Adipose tissue (tissue), 3 donors: ENCODE measurements around the gene SKIC3. TPM values are rescaled to one million over a fixed set of nuclear protein-coding genes. Genes with fewer than 3 reads are reported as not detected.

Source experiments
- H3K27ac ChIP-seq: one replicate; pipeline ENCODE4 v1.5.1; 2013; ENCODE audit warnings: low read depth, low read length
- WGBS, 3 donors: extraction: QIAGEN DNeasy Blood & Tissue Kit; methylation state at CpG; one replicate each; pipeline ENCODE4 v1.1.7; 2013; 5-methylcytosine and 5-hydroxymethylcytosine counted together
- polyA plus RNA-seq, 3 donors: library from polyadenylated mRNA; stranded (reverse); fragments of 200-250 nt; gene quantifications; one replicate each; pipeline ENCODE4 v1.2.3, GENCODE V29; 2013
- donor health status: healthy with polysubstance abuse.
- donor health status: Bipolar disorder and iron deficiency.
- donor health status: healthy.

SKIC3 gene
- 10 to 100 TPM; 17.2 to 21.0 (median 20.0) TPM for polyA plus RNA-seq

DNA sequence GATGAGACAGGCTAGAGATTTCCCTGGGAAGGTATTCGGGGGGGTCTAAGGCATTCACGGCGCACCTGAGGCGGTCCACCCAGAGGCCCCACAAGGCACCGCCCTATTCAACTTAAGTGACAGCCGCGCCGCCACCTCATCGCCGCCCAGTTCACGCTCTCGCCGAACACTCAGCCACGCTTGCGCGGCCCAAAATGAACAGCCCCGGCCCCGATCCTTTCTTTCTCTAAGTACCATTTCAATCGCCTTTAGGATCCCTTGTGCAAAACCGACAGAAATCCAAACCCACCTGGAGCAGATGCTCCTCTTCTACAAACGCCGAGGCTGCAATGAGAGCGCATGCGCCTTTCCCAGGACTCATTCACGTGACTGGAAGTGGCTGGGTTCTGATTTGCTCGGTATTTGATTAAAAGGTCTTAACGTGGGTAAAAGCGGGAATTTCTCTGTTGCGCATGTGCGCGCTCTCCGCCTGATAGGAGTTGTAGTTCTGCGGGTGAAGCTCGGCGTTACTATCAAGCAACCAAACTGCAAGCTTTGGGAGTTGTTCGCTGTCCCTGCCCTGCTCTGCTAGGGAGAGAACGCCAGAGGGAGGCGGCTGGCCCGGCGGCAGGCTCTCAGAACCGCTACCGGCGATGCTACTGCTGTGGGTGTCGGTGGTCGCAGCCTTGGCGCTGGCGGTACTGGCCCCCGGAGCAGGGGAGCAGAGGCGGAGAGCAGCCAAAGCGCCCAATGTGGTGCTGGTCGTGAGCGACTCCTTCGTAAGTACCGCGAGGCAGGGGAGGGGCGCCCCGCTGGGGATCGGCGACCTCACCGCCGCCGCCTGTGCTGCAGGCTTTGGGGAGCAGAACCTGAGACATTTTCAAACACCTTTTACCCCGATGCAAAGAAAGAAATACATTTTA, at the start of gene SKIC3, which contains the start of gene ARSK:
SKIC3 (minus strand) TSS at position 331 of the 902 bp plus-strand sequence. CDS start 7,827 bp downstream, outside the sequence.
ARSK (plus strand) TSS at position 455 of the 902 bp plus-strand sequence; CDS start at position 633, 178 bp downstream.
- 0 to 1% (median 0%) methylated on average over 59 to 63 of the region's 63 CpGs for WGBS, 3 donors
- H3K27ac ChIP-seq = peak within 1 kb of the TSS; percentile 9

DNA sequence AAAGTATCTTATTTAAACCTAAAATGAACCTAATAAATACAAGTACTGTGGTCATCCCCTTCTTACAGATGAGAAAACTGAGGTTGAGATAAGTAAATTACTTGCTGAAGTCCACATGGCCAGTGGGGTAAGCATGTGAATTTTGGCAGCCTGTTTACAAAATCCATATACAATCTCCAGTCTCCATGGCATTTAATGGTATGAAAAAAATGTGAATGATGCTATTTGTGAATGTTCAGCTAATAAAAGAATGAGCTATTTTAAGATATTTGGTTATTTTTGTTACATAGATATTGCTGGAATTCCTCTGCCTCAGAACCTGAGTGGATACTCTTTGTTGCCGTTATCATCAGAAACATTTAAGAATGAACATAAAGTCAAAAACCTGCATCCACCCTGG, 45.8 kb upstream of the SKIC3 start:
- H3K27ac ChIP-seq = no peak overlapping the region
- 91 to 97% (median 91%) methylated on average over 1 of the region's 1 CpG for WGBS, 3 donors

DNA sequence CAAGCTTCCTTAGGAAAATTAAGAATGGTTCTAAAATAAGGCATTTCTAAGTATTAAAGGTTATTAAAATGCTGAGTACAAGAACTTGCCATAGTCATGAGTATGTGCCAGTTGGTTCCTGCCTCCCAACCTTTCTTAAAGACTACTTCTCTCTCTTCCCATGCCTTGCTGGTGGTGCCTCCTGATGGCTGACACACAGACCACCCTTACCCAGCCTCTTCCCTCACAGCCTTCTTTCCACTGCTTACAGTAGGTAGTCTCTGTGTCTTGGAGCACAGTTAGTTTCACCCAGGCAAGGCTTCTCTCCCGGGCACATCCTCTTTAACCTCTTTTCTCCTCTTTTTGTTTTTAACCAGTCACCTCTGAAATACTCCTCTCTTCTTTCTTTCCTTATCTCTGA, 44.5 kb upstream of the SKIC3 start:
- 86 to 96% (median 96%) methylated on average over 1 of the region's 1 CpG for WGBS, 3 donors

DNA sequence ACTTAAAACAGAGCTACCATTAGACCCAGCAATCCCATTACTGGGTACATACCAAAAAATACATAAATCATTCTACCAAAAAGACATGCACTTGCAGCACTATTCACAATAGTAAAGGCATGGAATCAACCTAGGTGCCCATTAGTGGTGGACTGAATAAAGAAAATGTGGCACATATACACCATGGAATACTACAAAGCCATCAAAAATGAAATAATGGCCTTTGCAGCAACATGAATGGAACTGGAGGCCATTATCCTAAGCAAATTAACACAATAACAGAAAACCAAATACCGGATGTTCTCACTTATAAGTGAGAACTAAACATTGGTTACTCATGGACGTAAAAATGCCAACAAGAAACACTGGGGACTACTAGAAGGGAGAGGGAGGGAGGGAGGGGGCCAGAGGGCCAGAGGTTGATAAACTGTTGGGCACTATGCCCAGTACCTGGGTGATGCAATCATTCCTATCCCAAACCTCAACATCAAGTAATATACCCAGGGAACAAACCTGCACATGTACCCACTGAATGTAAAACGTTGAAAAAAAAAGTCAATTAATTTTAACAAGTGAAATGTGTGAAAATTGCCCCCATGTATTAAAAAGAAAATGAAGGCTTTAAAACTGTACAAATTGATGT, 40.6 kb upstream of the SKIC3 start:
- no peak overlapping the region for H3K27ac ChIP-seq
- 89 to 97% (median 93%) methylated on average over 3 of the region's 3 CpGs for whole genome bisulfite sequencing, 3 donors

More for the DNA sequence above, 44.5 kb upstream of the SKIC3 start:
- no peak overlapping the region for H3K27ac ChIP-seq

DNA sequence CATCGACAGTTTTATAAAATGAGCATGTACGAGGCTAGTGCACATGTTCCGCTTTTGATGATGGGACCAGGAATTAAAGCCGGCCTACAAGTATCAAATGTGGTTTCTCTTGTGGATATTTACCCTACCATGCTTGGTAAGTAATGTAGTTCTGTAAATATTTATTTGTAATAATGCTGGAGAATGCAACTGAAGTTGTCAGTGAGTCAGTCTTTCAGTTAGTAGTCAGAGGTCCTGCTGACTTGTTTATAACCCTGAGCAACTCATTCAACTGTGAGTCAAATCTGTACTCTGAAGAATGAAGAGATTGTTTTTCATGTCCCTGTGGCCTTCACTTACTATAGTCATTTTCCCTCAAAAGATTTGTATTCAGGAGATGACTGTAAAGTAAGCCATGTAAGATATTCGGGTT, 36.7 kb upstream of the SKIC3 start:
- no peak overlapping the region for H3K27ac ChIP-seq
- whole genome bisulfite sequencing, 3 donors = 94 to 97% (median 94%) methylated on average over 5 of the region's 5 CpGs

DNA sequence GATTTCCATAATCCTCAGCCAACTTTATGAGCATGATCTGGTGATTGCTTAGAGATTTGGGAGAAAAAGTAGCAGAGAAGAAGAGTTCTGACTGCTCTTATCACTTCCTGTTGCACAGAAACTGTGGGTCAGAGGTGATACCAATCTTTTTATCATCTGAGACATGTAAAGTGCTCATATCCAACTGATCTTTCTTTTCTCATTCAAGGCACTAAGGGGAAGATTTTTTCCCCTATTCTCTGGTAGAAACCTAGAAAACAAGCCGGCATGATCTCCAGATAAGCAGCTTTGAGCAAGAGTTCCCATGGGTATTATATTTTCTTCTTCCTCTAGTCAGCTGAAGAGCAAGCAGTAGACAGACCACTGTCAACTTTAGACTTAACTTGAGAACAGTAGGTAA, 36.1 kb upstream of the SKIC3 start:
- H3K27ac ChIP-seq = no peak overlapping the region
- 74 to 79% (median 76%) methylated on average over 1 of the region's 1 CpG for WGBS, 3 donors

DNA sequence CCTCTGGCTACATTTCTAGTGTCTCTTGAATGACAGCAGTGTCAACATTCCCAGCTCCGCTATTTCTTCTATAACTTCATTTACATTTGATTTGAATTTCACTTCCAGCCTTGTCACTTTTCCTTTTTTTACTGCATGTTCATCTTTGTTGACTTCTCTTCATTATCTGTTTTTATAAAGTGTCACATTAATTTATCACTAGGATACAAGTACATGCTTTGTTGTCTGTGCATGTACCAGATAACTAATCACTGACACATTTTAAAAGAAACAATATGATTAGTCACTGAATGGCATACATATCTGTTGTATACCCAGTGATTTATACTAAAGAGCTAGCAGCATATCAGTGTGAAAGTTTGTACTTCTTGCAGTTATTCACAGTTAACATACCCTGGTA, 29.2 kb upstream of the SKIC3 start:
- no peak overlapping the region for H3K27ac ChIP-seq
- WGBS, 3 donors = 96 to 100% (median 100%) methylated on average over 1 of the region's 1 CpG

DNA sequence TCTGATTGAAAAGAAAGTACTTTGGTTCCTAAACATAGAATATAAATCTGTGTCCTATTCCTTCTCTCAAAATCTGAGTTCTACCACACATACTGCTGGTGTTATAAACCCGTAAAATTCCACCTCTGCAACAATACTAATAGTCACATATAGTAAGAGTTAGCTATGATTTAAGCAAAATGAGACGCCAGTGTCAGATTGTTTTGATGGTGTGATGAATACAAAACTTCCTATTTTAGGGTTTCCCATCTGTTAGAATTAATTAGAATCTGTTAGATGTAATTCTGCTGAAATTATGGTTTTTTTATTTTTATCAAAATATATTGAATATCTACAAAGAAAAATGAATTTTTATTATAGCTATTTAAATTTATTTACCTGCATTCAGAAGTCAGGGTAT, 26.8 kb upstream of the SKIC3 start:
- 95 to 98% (median 98%) methylated on average over 2 of the region's 2 CpGs for WGBS, 3 donors
- H3K27ac ChIP-seq = no peak overlapping the region

DNA sequence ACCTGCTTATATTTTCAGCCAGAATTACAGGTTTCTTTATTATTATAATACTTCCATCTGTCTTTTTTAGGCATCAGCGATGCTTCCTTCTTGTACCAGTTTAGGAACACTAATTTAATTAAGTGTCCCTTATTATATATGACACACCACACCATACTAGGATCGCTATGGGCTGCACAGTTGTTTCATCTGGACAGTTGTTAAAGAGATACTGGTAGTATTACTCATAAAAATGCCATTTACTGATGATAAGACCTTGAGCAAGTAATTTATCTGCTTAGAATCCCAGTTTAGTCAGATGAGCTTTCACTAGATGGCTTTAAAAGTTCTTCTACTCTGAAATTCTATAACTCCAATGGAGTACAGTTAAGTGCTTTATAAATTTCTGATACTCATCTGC, 17.2 kb upstream of the SKIC3 start:
- WGBS, 3 donors = 92 to 97% (median 96%) methylated on average over 2 of the region's 2 CpGs
- H3K27ac ChIP-seq = no peak overlapping the region

DNA sequence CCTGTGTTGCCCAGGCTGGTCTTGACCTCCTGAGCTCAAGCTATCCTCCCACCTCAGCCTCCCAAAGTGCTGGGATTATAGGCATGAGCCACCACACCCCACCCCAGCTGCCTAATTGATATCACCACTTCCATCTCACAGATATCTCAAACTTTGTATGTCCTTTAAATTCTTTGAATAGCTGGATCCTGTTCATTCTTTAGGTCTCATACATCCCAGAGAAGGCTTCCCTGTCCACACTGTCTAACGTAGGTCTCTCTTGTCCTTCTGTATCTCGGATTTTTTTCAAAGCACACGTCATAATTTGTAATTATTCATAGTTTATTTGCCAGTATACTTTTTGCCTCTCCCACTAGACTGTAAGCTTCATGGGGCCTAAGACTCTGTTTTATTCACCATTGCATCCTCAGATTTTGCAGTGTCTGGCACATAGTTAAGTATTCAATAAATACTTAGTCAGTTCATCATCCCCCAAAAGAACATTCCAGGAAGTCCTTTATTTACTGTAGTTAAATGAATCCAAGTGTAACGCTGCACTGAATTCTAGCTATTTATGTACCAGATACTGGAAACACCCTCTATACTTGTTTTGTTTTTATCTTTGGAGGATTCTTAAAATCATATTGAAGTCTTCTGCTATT, 10.6 kb upstream of the SKIC3 start:
- WGBS, 3 donors = 91 to 92% (median 91%) methylated on average over 4 of the region's 4 CpGs
- no peak overlapping the region for H3K27ac ChIP-seq

DNA sequence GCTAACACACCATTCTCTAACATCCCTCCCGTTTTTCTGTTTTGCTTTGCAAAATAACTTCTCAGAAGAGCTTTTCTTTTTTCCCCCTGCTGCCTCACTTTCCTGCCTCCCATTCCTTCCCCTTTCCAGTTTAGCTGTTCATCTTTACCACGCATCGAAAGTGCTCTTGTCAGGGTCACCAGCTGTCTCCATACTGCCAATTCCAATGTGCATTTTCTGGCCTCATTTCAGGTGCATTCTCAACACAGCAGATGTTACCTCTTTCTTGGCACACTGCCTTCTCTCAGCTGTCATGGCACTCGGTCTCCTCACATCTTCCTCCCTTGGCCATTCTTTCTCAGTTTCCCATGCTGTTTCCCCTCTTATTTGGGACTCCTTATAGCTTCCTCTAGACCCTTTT, 9.7 kb upstream of the SKIC3 start:
- WGBS, 3 donors = 66 to 78% (median 75%) methylated on average over 4 of the region's 4 CpGs
- no peak overlapping the region for H3K27ac ChIP-seq

DNA sequence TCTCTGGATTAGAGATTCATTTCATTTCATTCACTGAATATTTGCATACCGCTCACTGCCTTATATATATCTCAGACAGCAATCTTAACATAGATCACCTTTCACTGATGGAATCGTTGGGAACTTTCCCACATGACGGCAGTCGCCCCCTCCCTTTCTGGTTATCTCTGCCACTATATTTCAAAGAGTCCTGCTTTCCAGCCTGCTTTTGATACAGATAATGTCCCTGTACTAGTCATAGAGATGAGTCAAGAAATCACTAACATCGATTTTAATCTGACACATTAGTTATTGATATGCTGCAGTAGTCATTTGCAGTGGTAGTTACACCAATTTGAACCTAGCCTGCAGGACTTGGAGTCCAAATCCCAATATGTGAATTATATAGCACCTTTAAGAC, 8.6 kb upstream of the SKIC3 start:
- no peak overlapping the region for H3K27ac ChIP-seq
- WGBS, 3 donors = 64 to 95% (median 94%) methylated on average over 5 of the region's 5 CpGs

DNA sequence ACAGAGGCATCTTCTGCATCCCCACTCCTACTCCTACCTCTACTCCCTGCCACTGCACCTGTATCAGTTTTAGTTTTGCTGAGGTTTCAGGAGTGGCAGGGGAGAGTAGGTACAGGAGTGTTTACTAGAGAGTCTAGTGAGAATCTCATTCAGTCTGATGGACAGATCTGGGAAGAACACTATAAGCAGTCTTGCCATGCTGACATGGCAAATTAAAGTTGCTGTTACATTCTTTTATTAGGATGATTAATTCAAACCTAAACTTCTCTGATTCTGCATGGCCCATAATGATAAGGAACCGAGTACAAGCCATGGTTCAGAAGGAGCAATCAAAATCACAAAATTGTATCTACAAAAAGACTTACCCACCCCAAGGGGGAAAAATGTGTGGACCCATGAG, 7.5 kb upstream of the SKIC3 start:
- 77 to 92% (median 90%) methylated on average over 1 of the region's 1 CpG for WGBS, 3 donors
- H3K27ac ChIP-seq = no peak overlapping the region

DNA sequence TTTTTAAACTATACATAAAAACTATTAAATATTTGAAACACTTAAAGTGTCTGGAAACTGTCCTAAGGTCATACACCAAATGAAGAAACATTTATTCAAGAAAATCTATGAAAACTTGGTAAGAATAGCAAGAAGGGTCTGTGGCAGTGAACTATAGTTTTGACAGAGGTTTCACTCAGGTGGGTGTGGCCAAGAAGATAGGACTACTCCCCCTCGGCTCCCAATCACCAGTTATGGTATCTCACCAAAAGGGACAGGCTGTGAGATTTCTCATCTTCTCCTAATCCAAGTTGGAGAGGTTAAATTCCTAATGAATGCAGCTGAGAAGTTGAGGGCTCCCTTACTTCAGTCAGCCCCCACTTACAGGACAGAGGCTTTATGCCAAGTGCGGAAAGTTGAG, 3.1 kb upstream of the SKIC3 start:
- 76 to 85% (median 84%) methylated on average over 2 of the region's 2 CpGs for WGBS, 3 donors
- no peak overlapping the region for H3K27ac ChIP-seq

DNA sequence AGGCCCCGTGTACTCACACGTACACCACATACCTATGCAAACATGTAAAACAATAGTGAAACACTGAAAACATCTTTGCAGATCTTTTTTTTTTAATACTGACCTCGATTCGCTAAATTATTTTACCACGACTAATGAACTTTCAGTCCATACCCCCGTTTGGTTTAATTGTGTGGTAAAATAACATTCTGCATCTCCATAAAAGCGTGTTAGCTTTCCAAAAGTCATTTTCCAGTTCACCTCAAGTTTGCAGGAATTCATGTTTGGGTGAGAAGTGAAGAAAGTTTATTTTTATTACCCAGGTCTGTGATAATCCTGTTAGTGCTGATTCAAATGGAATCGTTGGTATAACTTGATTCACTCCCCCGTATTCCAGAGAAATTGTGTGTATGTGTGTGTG, 776 bp upstream of the SKIC3 start:
- WGBS, 3 donors = 0% methylated on average over 9 of the region's 9 CpGs
- no peak overlapping the region for H3K27ac ChIP-seq

DNA sequence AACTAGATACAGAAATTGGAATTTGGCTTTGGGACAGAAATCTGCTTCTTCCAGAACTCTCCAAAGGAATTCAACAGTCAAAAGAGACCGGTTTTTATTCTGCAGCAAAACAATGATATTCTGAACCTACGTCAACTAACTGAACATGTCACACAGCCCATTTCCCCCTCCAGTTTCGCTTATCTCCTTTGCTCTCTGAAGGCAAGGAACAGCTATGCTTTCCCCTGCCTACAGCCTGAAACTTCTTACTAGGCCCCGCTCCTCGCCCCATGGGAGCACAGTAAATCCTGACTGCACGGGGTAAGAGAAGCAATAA, 488 bp downstream of the SKIC3 start:
- H3K27ac ChIP-seq = no peak overlapping the region
- WGBS, 3 donors = 0 to 1% (median 1%) methylated on average over 6 of the region's 6 CpGs

DNA sequence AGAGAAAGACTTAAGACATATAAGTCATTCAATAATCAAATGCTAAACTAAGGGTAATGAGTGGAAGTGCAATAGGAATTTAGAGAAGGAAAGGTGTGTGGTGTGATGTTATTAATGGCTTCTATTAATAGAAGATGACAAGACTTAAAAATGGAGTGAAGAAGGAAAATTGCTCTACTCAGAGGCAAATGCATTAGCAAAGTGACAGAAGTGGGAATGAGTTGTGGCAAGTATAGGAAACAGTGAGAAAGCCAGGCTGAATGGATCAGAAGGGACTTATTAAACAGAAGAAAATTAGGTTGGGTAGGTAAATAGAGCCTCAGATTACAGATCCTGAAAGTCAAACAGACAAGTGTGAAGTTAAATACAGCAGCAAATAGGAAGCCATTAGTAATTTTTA, 5.7 kb downstream of the SKIC3 start:
- no peak overlapping the region for H3K27ac ChIP-seq

DNA sequence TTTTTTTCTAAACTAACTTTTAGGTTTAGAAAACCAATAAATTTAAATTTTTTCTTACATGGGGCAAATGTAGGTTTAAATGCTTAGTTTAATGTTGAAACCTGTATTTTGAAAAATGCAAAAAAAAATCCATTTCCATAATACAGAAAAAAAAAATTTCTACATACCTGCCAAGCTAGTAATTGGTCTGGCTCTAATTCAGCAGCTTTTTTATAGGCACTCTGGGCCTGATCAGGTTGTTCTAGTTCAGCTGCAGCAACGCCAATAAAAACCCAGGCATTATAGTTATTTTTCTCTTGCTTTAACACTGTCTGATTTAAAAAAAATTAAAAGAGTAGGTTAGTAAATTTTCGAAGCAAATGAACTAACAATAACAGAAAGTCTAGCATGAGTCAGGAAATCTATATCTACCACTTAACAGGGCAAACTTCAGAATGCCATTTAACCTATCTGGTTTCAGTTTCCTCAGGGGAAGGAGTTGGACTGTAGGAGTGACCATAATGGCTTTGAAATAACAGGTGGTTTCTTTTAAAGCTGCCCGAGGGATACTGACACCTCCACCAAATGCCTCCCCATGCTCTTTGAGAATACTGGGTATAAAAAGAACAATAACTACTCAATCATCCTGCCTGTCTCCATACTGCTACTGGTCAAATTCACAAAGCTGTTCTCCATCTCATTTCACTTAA, 11.6 kb downstream of the SKIC3 start:
- 45 to 59% (median 51%) methylated on average over 3 of the region's 3 CpGs for WGBS, 3 donors
- no peak overlapping the region for H3K27ac ChIP-seq

DNA sequence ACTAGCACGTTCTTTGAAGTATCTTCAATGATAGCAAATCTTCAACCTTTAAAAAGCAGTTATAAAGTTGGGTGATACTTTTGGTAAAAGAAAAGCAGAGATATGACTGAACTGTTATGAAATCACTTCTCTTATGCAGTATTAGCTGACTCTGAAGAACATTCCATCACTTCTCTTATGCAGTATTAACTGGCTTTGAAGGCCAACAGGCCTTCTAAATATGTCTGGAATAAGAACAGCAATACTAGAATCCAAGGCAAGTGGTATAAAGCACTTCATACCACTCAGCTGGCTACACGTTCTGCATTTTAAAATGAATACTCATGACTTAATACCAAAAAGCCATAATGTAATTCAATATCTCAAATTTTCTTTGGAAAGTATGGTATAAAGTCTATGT, 17.3 kb downstream of the SKIC3 start:
- WGBS, 3 donors = 81 to 87% (median 85%) methylated on average over 2 of the region's 2 CpGs
- no peak overlapping the region for H3K27ac ChIP-seq
